Measurements from ENCODE around the gene WDR70.

The WDR70 gene

GRCh38 chr5:37694867-37695266 is 315.7 kb downstream of the WDR70 start:
- no peak for DNase-seq

DNA sequence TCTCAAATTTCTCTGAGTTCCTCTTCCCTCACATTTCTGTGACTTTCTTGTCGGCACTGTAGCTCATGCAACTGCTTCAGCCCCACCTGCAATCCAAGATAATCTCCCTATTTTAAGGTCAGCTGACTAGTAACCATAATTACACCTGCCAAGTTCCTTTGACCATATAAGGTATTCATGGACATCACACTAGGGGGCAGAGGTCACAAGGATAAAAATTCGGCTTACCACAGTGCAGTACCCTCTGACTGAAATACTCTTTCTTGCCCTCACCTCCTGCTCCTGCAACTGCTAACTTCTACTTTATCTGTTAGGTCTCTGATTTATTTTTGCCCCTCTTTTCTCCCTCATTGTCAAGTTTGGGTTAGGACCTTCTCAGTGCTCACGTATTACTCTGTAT is 316.5 kb downstream of the WDR70 start:
- DNase-seq, result no peak

DNA sequence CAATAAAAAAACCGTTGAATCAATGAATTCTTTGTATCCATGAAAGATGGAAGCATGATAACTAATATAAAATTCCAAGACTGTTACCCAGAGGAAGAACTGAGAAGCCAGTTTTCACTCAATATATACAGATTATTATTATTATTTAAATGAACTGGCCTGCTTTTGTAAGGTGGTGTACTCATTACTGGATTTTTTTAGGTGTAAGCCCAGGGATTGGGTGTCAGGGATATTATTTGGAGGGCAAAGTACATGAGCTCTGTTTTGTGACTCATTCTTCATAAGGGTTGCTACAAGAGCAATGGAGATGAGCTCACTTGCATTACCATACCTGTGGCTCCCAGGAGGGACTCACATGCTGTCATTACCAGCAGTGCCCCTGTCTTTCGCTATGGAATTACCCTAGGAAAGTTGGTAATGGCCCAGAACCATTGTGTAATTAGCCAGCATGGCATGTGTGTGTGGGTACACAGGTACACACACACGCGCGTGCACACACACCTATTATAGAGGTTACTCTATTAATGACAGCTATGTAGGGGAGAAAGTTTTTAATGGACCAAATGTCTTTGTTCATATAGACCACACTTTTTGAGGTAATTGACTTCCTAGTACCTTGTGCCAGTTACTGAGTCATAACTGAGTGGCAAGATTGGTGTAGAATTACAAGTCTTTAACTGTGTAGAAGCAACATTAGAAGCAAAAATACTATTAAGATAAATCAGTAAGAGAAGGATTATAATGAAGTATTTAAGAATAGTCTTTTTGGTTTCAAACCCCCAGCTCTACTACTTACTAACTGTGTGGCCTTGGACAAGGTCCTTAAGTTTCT is 317.3 kb downstream of the WDR70 start:
- no peak for DNase-seq

- DNase-seq, result no peak
Measured at GRCh38 chr5:37701868-37702267, 322.8 kb downstream of the WDR70 start.

DNA sequence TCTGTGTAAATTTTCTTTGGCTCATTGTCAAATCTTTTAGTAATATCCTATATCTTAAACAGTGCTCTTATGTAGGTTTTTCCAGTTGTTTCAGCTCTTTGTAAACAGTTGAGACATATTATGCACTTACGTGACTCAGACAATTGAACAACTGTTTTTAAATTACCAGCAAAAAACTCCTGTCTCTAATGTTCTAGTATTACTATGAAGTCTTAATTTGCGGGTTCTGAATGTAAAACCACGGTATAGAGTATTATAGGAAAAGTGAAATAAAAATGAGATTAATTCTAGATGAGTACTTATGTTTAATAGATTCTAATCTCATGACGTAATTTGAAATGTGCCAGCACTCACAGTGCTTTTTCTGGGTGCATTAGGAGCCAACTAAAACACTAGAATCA is 324.7 kb downstream of the WDR70 start:
- no peak for DNase-seq

- no peak for DNase-seq
Measured at GRCh38 chr5:37704406-37704805, 325.3 kb downstream of the WDR70 start.

DNA sequence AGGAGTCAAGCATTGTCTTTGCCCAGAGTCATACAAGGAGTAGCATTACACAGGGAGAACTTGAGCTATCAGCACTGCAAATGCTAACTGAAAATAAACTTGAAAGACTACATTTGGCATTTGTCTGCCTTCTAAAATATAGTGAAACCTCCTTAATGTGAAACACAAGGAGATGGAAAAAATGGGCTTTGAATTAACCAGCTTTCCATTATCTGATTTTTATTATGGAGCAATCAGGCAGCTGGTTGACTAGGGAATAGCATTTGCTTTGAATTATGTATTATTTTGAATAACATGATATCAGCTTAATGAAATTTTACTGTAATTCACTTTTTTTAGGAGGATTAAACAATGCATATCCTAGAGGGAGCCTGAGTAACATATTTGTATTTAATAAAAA is 329.9 kb downstream of the WDR70 start:
- no peak for DNase-seq

- no peak for DNase-seq
Measured at GRCh38 chr5:37710965-37711364, 331.8 kb downstream of the WDR70 start.

DNA sequence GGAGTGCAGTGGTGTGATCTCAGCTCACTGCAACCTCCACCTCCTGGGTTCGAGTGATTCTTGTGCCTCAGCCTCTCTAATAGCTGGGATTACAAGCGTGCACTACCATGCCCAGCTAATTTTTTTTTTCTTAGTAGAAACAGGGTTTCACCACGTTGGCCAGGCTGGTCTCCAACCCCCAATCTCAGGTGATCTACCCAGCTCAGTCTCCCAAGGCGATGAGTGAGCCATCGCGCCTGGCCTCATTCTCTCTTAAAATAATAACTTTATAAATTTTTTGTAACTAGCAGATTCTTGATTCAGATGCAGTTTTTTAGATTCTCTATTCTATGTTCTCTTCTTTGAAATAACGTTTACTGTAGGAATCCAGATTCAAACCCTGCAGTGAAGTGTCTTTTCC is 333.6 kb downstream of the WDR70 start:
- no peak for DNase-seq

DNA sequence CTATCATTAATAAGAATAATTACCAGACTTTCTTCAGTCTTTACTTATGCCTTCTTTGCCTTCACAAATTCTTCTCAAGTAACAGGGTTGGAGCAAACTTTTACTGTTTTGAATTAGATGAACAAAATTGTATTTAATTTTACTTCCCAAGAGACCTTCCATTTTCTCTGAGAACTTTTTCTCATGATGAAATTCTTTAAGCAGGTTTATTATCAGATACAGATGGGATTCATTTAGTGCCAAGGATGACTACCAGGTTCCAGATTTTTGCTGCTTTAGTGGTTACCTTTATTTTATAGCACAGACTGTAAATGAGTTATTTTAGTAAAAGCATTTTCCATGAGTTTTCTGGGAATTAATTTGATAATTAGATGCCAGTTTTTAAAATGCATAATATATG is 335.6 kb downstream of the WDR70 start:
- no peak for DNase-seq

DNA sequence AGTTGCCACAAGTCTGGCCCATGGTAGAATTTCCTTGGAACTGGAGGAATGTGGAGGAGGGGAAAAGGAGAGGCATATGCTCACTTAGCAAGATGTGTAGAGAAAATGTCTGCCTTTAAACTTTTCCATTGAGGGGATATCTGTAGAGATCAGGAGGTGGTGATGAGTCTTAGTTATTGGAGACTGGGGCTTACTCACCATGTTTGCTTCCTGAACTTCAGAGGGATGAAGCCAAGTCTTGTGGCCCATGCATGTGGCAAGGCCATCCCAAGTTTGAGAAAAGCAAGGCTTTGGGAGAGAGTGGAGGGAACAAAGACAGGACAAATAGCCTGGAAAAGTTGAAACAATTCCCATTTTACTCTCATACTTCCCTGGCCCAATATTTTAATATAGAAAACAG is 336.2 kb downstream of the WDR70 start:
- no peak for DNase-seq

- DNase-seq, result no peak
Measured at GRCh38 chr5:37715992-37716391, 336.9 kb downstream of the WDR70 start.

DNA sequence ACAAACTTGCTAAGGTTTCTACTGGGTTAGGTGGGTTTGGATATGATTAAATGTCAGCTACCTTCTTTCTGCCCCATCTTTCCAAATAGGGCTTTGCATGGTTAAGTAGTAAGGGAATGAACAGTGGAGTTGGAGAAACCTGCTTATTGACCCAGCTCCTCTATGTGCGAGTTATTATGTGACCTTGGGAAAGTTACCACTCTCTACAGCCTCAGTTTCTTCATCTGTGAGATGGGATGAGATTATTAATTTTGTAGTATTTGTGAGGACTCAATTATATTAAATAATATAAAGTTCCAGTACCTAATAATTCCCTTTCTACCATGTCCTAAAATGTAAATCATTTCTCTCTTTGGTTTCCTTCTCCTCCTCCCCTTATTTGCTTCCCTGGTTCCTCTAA is 337.3 kb downstream of the WDR70 start:
- no peak for DNase-seq

GRCh38 chr5:37717276-37717612 is 338.1 kb downstream of the WDR70 start:
- no peak for DNase-seq

GRCh38 chr5:37717613-37718431 is 338.7 kb downstream of the WDR70 start:
- peak; percentile 99 for DNase-seq

DNA sequence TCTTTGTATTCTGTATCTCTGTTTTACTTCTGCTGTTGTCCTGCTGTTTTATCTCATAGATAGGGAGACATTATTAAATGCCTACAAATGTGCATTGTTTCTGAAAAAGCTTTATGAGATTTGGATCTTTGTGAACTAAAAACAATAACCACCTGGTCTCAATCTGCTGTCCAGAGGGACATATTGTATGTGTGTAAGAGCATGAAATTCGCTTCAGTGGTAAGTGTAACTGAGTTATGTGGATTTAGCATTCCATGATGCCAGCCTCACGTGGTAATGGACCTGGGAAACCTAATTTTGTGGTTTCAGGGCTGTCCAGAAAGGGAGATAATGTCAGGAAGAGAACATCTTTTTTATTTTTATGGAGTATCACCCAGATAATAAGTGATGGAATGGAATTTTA is 341.4 kb downstream of the WDR70 start:
- DNase-seq, result no peak

DNA sequence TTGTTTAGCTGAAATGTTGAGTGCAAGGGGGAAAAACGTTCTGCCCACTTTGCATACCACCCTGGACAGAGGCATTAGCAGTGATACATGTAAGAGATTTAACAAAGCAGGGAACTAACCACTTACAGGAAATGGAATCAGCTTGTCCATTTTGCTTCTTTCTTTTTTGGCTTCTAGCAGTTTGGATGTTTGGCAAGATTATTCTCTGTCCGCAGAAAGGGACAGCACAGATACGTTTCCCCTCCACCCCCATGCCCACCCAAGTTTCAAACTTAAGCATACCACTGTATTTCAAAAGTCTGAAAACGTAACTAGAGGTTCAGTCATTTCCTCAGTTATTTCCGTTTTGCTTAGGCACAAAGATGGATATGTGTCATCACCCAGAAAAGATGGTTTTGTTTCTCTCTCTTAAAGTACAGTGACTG is 342.3 kb downstream of the WDR70 start:
- DNase-seq, result no peak

DNA sequence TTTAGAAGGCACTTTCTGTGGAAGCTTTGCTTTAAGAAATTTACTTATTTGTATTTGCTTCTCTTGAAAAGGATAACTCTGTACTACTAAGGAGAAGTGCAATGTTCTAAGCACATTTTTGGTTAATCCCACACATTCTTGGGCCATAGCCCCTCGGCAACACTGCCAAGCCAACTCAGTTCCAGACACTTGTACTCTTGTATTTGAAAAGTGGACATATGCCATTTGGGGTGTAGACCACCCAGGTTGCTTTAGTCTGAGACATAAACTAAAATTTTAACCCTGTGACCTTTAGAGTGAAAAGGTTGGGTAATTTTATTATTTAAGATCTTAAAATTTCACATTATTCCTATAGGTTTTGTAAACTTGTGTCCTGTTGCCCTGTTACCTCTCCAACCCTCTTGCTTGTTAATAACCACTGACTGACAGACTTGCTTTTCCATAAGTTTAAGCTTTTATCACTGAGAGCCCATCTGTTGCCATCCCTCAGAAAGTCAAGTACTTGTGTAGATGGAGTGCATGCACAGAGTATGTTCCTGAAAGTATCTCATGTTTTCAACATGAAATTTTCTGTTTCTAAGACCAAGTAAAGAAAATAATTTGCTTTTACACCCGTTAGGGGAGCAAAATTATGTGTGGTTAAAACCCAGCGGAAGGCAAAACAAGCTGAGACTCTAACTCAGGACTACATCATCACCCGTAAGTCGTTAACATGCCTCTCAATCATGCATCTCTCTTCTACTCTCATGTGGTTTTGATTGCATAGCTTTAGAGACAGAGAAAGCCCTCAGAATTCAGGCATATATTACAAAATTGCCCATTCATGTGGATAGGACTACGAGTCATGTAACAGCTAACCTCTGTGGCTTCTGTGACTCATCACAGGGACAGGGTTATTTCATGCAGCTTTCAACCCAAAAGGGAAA is 343.4 kb downstream of the WDR70 start:
- no peak for DNase-seq

DNA sequence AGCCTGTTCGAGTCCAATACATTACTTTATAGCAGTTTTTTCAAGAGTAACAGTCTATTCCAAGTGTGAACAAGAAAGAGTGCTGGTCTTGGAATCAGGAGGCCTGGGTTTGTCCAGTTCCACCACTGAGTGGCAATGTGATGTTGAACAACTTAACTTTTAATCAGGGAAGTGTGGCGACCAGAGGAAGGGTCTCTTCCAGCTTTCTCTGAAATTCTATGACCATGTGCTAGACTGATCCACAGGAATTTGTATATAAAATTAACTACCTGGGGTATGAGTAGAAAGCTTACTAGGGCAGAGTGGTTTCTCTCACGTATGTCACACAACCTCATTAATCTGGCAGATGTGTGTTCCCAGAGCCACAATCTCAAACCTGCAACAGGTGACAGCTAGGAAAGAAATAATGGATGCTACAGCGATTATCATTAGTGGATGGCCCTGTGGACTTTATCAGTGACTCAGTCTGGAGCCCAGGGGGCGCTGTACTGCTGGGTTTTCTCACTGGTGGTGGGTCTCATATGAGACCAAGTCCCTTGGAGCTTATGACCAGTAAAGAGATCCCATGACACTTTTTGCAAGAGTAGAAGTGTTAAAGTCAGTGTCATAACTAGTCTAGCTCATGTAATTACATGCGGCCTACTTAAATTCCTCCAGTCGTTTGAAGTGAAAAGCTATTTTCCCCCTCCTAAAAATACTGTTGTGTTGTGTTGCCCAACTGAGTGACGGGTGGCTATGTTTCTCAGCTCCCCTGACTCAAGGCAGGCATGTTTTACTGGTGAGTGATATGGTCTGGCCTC is 344.2 kb downstream of the WDR70 start:
- no peak for DNase-seq

GRCh38 chr5:37724395-37725125 is 345.4 kb downstream of the WDR70 start:
- DNase-seq, result no peak

GRCh38 chr5:37725185-37725584 is 346.1 kb downstream of the WDR70 start:
- DNase-seq, result no peak

DNA sequence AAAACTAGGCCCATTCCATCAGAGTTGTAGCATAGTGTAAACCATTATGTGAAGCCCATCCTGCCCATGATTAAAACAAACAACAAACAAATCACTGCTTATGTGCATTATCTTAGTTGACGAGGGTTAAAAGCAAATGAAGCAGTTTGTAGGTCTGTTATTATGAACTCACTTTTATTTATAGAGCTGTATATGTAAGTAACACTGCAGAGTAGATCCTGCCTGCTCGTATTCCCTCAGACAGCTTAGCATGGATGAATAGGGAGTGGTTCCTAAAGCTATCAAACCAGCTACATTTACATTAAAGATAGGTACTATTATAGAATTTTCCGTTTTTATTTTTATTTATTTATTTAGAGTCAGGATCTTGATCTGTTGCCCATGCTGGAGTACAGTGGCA is 348.1 kb downstream of the WDR70 start:
- DNase-seq, result no peak
